HFFc6 (cell line): ENCODE data around the gene CKS2. TPM values are rescaled to one million over a fixed set of nuclear protein-coding genes. Genes with fewer than 3 reads are reported as not detected.
"Not testable (repeated sequence)": the region's sequence is repeated elsewhere in the genome, so short reads cannot be mapped to it uniquely, and the experiment has no call there.

ENCODE experiments used
- DNase-seq: peaks from one replicate; pipeline ENCODE4 v3.0.0-alpha.2; 2018
- H3K27ac Mint-ChIP-seq: 2 replicates; pipeline ENCODE4 v1.8.0; 2020; ENCODE audit warnings: mild to moderate bottlenecking, mixed read lengths
- H3K27me3 Mint-ChIP-seq: 2 replicates; pipeline ENCODE4 v1.8.0; 2021; ENCODE audit warnings: mild to moderate bottlenecking, moderate library complexity, mixed read lengths; ENCODE audit not compliant: insufficient read depth
- H3K36me3 Mint-ChIP-seq: 2 replicates; pipeline ENCODE4 v1.8.0; 2021; ENCODE audit warnings: low read depth, mixed read lengths
- H3K4me1 Mint-ChIP-seq: 2 replicates; pipeline ENCODE4 v1.8.0; 2020; ENCODE audit warnings: low read depth, mixed read lengths
- H3K4me3 Mint-ChIP-seq: 2 replicates; pipeline ENCODE4 v1.8.0; 2020; ENCODE audit warnings: mild to moderate bottlenecking, moderate library complexity, mixed read lengths
- H3K9me3 Mint-ChIP-seq: 2 replicates; pipeline ENCODE4 v1.8.0; 2020; ENCODE audit warnings: mild to moderate bottlenecking, mixed read lengths
- total RNA-seq, 6 experiments: library from RNA; stranded (reverse); fragmentation: NEBNext Ultra II Directional; extraction: Animal tissue kit (Norgen Biotek cat#: 25700); gene quantifications; 2 replicates in 1 of 6; 3 replicates in 5 of 6; pipeline ENCODE4 v1.2.3, GENCODE V29; 2021
- TF ChIP-seq, protein P1 (sequence below): fragments of 200-600 bp; sonication (generic); IDR thresholded peaks from 2 replicates; pipeline ENCODE4 v1.5.0; 2021; ENCODE audit warnings: antibody characterized with exemption, mild to moderate bottlenecking

The CKS2 gene
- total RNA-seq, 6 experiments from 2014 or later = 65.7 to 135 (median 123) TPM

DNA sequence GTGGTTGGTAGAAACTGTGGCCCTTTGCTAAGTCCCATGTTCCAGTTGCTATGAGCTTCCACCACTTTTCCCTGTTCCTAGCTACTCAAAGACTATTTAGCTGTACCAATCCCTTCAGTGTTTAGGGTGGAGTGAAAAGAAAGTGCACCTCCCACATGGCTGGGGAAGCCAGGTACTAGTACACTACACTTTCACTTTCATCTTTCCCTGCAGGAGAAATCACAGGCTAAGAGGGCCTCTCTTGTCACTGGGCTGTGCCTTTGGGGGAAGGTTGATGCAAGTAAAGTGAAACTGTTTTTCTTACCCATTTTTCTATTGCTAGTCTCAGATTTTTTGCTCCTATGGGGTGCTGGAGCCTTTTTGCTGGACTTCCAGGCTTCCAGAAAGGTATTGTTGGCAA lies 33.5 kb upstream of the CKS2 start:
- no peak for DNase-seq
- H3K27ac Mint-ChIP-seq = no peak overlapping the region
- H3K9me3 Mint-ChIP-seq = peaks cover 28% of the 10 kb centered on the region
- H3K27me3 Mint-ChIP-seq = peaks cover 2% of the 10 kb centered on the region; the same call in 1 of the 2 replicates
- H3K4me3 Mint-ChIP-seq = no peak overlapping the region
- peaks cover 47% of the 10 kb centered on the region for H3K4me1 Mint-ChIP-seq
- peaks cover 27% of the 10 kb centered on the region for H3K36me3 Mint-ChIP-seq
- TF ChIP-seq, protein P1, sequence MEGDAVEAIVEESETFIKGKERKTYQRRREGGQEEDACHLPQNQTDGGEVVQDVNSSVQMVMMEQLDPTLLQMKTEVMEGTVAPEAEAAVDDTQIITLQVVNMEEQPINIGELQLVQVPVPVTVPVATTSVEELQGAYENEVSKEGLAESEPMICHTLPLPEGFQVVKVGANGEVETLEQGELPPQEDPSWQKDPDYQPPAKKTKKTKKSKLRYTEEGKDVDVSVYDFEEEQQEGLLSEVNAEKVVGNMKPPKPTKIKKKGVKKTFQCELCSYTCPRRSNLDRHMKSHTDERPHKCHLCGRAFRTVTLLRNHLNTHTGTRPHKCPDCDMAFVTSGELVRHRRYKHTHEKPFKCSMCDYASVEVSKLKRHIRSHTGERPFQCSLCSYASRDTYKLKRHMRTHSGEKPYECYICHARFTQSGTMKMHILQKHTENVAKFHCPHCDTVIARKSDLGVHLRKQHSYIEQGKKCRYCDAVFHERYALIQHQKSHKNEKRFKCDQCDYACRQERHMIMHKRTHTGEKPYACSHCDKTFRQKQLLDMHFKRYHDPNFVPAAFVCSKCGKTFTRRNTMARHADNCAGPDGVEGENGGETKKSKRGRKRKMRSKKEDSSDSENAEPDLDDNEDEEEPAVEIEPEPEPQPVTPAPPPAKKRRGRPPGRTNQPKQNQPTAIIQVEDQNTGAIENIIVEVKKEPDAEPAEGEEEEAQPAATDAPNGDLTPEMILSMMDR = no peak

DNA sequence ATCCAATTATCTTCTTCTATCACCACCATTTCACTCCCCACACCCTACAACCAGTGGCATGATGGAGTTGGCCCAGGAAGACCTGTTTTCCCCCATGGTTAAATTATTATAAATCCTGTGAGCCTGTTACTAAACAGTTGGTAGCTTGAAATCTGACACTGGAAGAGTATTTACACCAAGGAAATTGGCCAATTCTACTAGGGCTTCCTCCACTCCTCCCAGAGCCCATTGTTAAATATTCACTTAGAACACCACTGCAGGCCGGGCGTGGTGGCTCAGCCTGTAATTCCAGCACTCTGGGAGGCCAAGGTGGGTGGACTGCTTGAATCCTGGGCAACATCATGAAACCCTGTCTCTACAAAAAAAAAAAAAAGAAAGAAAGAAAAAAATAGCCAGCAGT lies 32.4 kb upstream of the CKS2 start:
- peaks cover 18% of the 10 kb centered on the region for H3K36me3 Mint-ChIP-seq
- TF ChIP-seq, protein P1 = no peak
- no peak for DNase-seq
- H3K4me1 Mint-ChIP-seq = peaks cover 47% of the 10 kb centered on the region
- H3K4me3 Mint-ChIP-seq = no peak overlapping the region
- peaks cover 2% of the 10 kb centered on the region; the same call in 1 of the 2 replicates for H3K27me3 Mint-ChIP-seq
- H3K9me3 Mint-ChIP-seq = peaks cover 17% of the 10 kb centered on the region
- no peak overlapping the region for H3K27ac Mint-ChIP-seq

DNA sequence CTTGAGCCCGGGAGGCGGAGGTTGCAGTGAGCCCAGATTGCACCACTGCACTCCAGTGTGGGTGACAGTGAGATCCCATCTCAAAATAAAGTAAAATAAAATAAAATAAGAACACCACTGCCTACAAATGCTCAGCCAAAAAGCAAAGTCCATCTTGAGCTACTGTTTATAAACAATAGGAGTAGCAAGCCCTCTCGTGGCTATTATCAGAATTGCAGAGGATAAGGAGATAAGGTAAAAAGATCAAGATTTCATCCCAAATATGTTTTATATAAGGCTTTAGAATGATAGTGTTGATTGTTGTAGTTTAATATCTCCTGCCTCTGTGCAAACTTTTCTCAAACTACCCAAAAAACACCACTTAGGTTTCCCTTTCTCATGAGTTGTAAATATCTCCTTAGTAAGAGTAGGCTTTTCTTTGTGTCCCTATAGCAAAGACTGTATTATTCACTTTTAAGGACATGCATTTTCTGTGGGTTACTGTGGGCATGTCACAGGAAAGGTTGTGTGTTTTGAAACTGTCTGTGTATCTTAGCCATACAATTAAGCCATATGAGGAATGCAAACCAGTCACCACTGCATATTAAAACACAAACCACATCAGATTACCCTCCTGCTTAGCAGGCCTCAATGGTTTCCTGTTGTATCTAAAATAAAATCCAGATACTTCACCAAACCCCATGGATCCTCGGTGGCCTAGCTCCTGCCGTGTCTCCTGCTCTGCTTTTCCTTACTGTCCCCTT lies 31.8 kb upstream of the CKS2 start:
- DNase-seq = peak; percentile 61
- peaks cover 2% of the 10 kb centered on the region; the same call in 1 of the 2 replicates for H3K27me3 Mint-ChIP-seq
- no peak overlapping the region for H3K27ac Mint-ChIP-seq
- peaks cover 45% of the 10 kb centered on the region for H3K4me1 Mint-ChIP-seq
- TF ChIP-seq, protein P1 = peak; percentile 90
- H3K4me3 Mint-ChIP-seq = no peak overlapping the region
- peaks cover 10% of the 10 kb centered on the region for H3K9me3 Mint-ChIP-seq
- H3K36me3 Mint-ChIP-seq = peaks cover 12% of the 10 kb centered on the region

DNA sequence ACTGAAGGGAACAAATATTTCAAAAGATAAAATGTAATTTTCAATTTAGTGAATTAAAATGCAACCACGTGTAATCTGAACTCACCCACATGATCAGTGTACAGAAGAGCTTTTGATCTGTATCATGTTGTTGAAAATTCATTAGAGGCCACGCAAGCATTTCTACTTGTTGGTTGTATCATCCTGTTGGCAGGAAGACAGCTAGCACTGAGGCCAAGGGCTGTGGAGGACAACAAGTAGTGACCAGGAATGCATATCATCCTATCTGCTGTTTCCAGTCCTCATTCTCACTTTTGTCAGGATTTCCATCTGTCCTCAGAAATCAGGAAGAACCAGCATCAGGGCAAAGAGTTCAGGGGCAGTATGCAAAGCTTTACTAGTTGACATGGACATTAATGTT lies 29.9 kb upstream of the CKS2 start:
- peaks cover 2% of the 10 kb centered on the region; the same call in 1 of the 2 replicates for H3K27me3 Mint-ChIP-seq
- H3K4me3 Mint-ChIP-seq = no peak overlapping the region
- no peak overlapping the region for H3K27ac Mint-ChIP-seq
- no peaks in the 10 kb centered on the region for H3K36me3 Mint-ChIP-seq
- H3K9me3 Mint-ChIP-seq = no peaks in the 10 kb centered on the region
- peaks cover 30% of the 10 kb centered on the region for H3K4me1 Mint-ChIP-seq
- no peak for DNase-seq
- TF ChIP-seq, protein P1 = no peak

DNA sequence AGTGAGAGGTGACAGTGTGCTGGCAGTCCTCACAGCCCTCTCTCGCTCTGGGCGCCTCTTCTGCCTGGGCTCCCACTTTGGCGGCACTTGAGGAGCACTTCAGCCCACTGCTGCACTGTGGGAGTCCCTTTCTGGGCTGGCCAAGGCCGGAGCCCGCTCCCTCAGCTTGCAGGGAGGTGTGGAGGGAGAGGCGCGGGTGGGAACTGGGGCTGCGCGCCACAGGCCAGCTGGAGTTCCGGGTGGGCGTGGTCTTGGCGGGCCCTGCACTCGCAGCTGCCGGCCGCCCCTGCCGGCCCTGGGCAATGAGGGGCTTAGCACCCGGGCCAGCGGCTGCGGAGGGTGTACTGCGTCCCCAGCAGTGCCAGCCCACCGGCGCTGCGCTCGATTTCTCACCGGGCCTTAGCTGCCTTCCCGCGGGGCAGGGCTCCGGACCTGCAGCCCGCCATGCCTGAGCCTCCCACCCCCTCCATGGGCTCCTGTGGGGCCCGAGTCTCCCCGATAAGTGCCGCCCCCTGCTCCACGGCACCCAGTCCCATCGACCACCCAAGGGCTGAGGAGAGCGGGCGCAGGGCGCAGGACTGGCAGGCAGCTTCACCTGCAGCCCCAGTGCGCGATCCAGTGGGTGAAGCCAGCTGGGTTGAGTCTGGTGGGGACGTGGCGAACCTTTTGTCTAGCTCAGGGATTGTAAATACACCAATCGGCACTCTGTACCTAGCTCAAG lies 28.6 kb upstream of the CKS2 start:
- not testable (repeated sequence) for DNase-seq, H3K27me3 Mint-ChIP-seq, H3K9me3 Mint-ChIP-seq, H3K27ac Mint-ChIP-seq, H3K36me3 Mint-ChIP-seq
- Mint-ChIP-seq H3K4me1 (peaks cover 17% of the 10 kb centered on the region), H3K4me3 (peak overlapping the region; percentile 22; the same call in 1 of the 2 replicates)

DNA sequence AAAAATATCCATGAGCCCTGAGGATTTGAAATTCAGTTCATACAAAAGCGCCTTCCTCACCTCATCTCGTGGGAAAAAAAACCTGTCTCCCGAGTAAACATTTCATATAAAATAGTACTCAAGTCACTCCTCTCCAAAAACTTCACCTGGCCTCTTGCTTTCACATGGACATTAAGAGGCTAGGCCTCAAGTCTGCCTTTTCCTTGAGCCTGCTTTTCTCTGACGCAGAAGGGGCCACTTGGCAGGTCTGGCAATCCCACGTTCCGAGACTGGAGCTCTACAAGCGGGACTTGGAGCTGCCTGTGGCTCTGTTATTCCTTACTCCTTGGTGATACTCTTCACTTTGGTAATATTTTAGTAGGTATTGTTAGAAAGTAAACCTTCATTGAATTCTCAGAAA lies 26.9 kb upstream of the CKS2 start:
- TF ChIP-seq, protein P1 = no peak
- Mint-ChIP-seq H3K4me3 (no peak overlapping the region), H3K36me3 (no peaks in the 10 kb centered on the region), H3K27me3 (peaks cover 2% of the 10 kb centered on the region; the same call in 1 of the 2 replicates), H3K9me3 (no peaks in the 10 kb centered on the region), H3K27ac (no peak overlapping the region), H3K4me1 (peaks cover 15% of the 10 kb centered on the region)
- DNase-seq = no peak
